Measurements from ENCODE around the gene KCNN4. TPM values are rescaled to one million over a fixed set of nuclear protein-coding genes. Genes with fewer than 3 reads are reported as not detected.

The KCNN4 gene
- total and polyA plus RNA-seq, 2 of the 13 experiments (the other 11 are each of a cell fraction or from before 2014, with no cell fraction given): 0.13 to 0.25 TPM

GRCh38 chr19:43826787-43827754 is 46.3 kb upstream of the KCNN4 start, which contains the start of gene ZNF283 (continued):
- no peak for TF ChIP-seq RFX3 (CRISPR knock-in tag; IDR thresholded peaks at IDR 0.05)
- TF ChIP-seq CEBPB (IDR thresholded peaks at IDR 0.05; ENCODE audit: borderline replicate concordance, low read depth, low read length): no peak
- TF ChIP-seq MLX (CRISPR knock-in tag; IDR thresholded peaks at IDR 0.05): no peak
- peak; percentile 31; the same call in 1 of the 2 replicates for TF ChIP-seq KDM5B (CRISPR knock-in tag; IDR thresholded peaks at IDR 0.05; ENCODE audit: borderline replicate concordance)
- no peak for TF ChIP-seq MATR3 (CRISPR knock-in tag; IDR thresholded peaks at IDR 0.05)
- TF ChIP-seq ZNF704 (CRISPR knock-in tag; IDR thresholded peaks at IDR 0.05; ENCODE audit: borderline replicate concordance): no peak
- TF ChIP-seq ZNF354B (CRISPR knock-in tag; IDR thresholded peaks at IDR 0.05): no peak
- TF ChIP-seq KDM6A (CRISPR knock-in tag; IDR thresholded peaks at IDR 0.05; ENCODE audit: low read depth): no peak
- no peak for TF ChIP-seq FOXJ3 (CRISPR knock-in tag; IDR thresholded peaks at IDR 0.05; ENCODE audit: borderline replicate concordance)
- TF ChIP-seq NR2F2 (IDR thresholded peaks at IDR 0.05; ENCODE audit: borderline replicate concordance, low read depth): no peak
- TF ChIP-seq ZBTB7B (CRISPR knock-in tag; IDR thresholded peaks at IDR 0.05): no peak
- TF ChIP-seq ZNF687 (CRISPR knock-in tag; IDR thresholded peaks at IDR 0.05): peak; percentile 61
- TF ChIP-seq ZBTB25 (CRISPR knock-in tag; IDR thresholded peaks at IDR 0.05): peak; percentile 32; the same call in 1 of the 2 replicates
- TF ChIP-seq ZZZ3 (CRISPR knock-in tag; IDR thresholded peaks at IDR 0.05; ENCODE audit: borderline replicate concordance): no peak
- TF ChIP-seq ZNF580 (CRISPR knock-in tag; IDR thresholded peaks at IDR 0.05; ENCODE audit: borderline replicate concordance, low read depth): 0 out of 2 replicates have a peak, but pooled peaks have one; percentile 20
- TF ChIP-seq ATF7 (IDR thresholded peaks at IDR 0.05): no peak
- no peak for TF ChIP-seq ATF7 (CRISPR knock-in tag; IDR thresholded peaks at IDR 0.05)
- TF ChIP-seq HOXA7 (CRISPR knock-in tag; IDR thresholded peaks at IDR 0.05): no peak
- TF ChIP-seq RXRB (CRISPR knock-in tag; IDR thresholded peaks at IDR 0.05; ENCODE audit: borderline replicate concordance): no peak
- TF ChIP-seq EZH2 (conservative IDR thresholded peaks at IDR 0.05; ENCODE audit: low read depth, low read length): no peak
- TF ChIP-seq PREB (CRISPR knock-in tag; IDR thresholded peaks at IDR 0.05): no peak
